ENCODE data around the gene TSPAN33.
"Not testable (repeated sequence)": the region's sequence is repeated elsewhere in the genome, so short reads cannot be mapped to it uniquely, and the experiment has no call there.

Gene TSPAN33

GRCh38 chr7:129144095-129144833 lies at the start of gene TSPAN33:
TSS of gene TSPAN33 (plus strand) at chr7:129144707. CDS start at chr7:129144981, 274 bp downstream.
- DNase-seq (ENCODE audit: low spot score), result peak; percentile 65

GRCh38 chr7:129095258-129095657 lies 49.2 kb upstream of the TSPAN33 start:
- peak; percentile 16 for DNase-seq (ENCODE audit: low spot score)

GRCh38 chr7:129098409-129099084 lies 46.0 kb upstream of the TSPAN33 start:
- DNase-seq (ENCODE audit: low spot score), result no peak

- DNase-seq (ENCODE audit: low spot score), result no peak
These were observed 43.7 kb upstream of the TSPAN33 start for GRCh38 chr7:129100827-129101166.

GRCh38 chr7:129101746-129102145 lies 42.8 kb upstream of the TSPAN33 start:
- DNase-seq (ENCODE audit: low spot score), result no peak

GRCh38 chr7:129103561-129104324 lies 40.8 kb upstream of the TSPAN33 start:
- DNase-seq (ENCODE audit: low spot score), result no peak

- DNase-seq (ENCODE audit: low spot score), result no peak
These were observed 35.9 kb upstream of the TSPAN33 start for GRCh38 chr7:129108581-129108980.

GRCh38 chr7:129110258-129110981 lies 34.1 kb upstream of the TSPAN33 start:
- no peak for DNase-seq (ENCODE audit: low spot score)

- DNase-seq (ENCODE audit: low spot score), result no peak
These were observed 33.5 kb upstream of the TSPAN33 start for GRCh38 chr7:129110982-129111376.

GRCh38 chr7:129115676-129116075 lies 28.8 kb upstream of the TSPAN33 start:
- DNase-seq (ENCODE audit: low spot score), result no peak

- DNase-seq (ENCODE audit: low spot score), result no peak
These were observed 26.3 kb upstream of the TSPAN33 start for GRCh38 chr7:129118182-129118581.

- DNase-seq (ENCODE audit: low spot score), result no peak
These were observed 25.5 kb upstream of the TSPAN33 start for GRCh38 chr7:129118976-129119375.

- DNase-seq (ENCODE audit: low spot score), result not testable (repeated sequence)
These were observed 22.9 kb upstream of the TSPAN33 start for GRCh38 chr7:129121501-129122077.

GRCh38 chr7:129122078-129122750 lies 22.3 kb upstream of the TSPAN33 start:
- DNase-seq (ENCODE audit: low spot score), result no peak

GRCh38 chr7:129122751-129123509 lies 21.6 kb upstream of the TSPAN33 start:
- peak; percentile 1 for DNase-seq (ENCODE audit: low spot score)

- DNase-seq (ENCODE audit: low spot score), result no peak
These were observed 21.0 kb upstream of the TSPAN33 start for GRCh38 chr7:129123510-129123857.

GRCh38 chr7:129126314-129126713 lies 18.2 kb upstream of the TSPAN33 start:
- DNase-seq (ENCODE audit: low spot score), result no peak

- no peak for DNase-seq (ENCODE audit: low spot score)
These were observed 17.4 kb upstream of the TSPAN33 start for GRCh38 chr7:129127154-129127553.

GRCh38 chr7:129127601-129128000 lies 16.9 kb upstream of the TSPAN33 start:
- DNase-seq (ENCODE audit: low spot score), result no peak

GRCh38 chr7:129134356-129134987 lies 10.0 kb upstream of the TSPAN33 start:
- DNase-seq (ENCODE audit: low spot score), result no peak

Measured in CD4-positive, alpha-beta T cell treated with Interleukin-2 at 100 ng/mL for 4 hours (primary cell).